Right lung (tissue), 5 donors: ENCODE measurements around the gene RGSL1. TPM values are rescaled to one million over a fixed set of nuclear protein-coding genes. Genes with fewer than 3 reads are reported as not detected.
"Not testable (repeated sequence)": the region's sequence is repeated elsewhere in the genome, so short reads cannot be mapped to it uniquely, and the experiment has no call there.

Experiments used
- DNase-seq, 2 donors: peaks; one replicate each; pipeline ENCODE4 v3.0.0-alpha.2; 2013
- polyA plus RNA-seq, 5 donors: library from polyadenylated mRNA; unstranded; fragments of 120-200 nt; gene quantifications; one replicate each; pipeline versions ENCODE4 v1.2.1 to v1.2.3, GENCODE V29; 2013; ENCODE audit warnings: inconsistent platforms in 1 of 5, low replicate concordance in 1 of 5; ENCODE audit not compliant: insufficient read length in 5 of 5, insufficient read depth in 1 of 5

RGSL1 gene
- polyA plus RNA-seq, 5 donors: not detected

GRCh38 chr1:182446033-182446669, 3.8 kb upstream of the RGSL1 start:
- no peak for DNase-seq

- DNase-seq: not testable (repeated sequence)
Measured at GRCh38 chr1:182447124-182447523, 2.8 kb upstream of the RGSL1 start.

- DNase-seq: no peak
Measured at GRCh38 chr1:182447660-182448059, 2.3 kb upstream of the RGSL1 start.

- DNase-seq: no peak
Measured at GRCh38 chr1:182453631-182454030, 3.7 kb downstream of the RGSL1 start.

- DNase-seq: no peak
Measured at GRCh38 chr1:182457844-182458243, 7.9 kb downstream of the RGSL1 start.

- DNase-seq: no peak
Measured at GRCh38 chr1:182459949-182460348, 10.0 kb downstream of the RGSL1 start.

- DNase-seq: no peak
Measured at GRCh38 chr1:182460550-182460951, 10.6 kb downstream of the RGSL1 start.

GRCh38 chr1:182473556-182473955, 23.6 kb downstream of the RGSL1 start:
- no peak for DNase-seq

- DNase-seq: no peak
Measured at GRCh38 chr1:182476625-182477024, 26.7 kb downstream of the RGSL1 start.

GRCh38 chr1:182478238-182478637, 28.3 kb downstream of the RGSL1 start:
- DNase-seq: no peak

GRCh38 chr1:182484067-182484466, 34.1 kb downstream of the RGSL1 start:
- DNase-seq: no peak

GRCh38 chr1:182484531-182485257, 34.7 kb downstream of the RGSL1 start:
- DNase-seq: no peak

- DNase-seq: no peak
Measured at GRCh38 chr1:182485861-182486260, 35.9 kb downstream of the RGSL1 start.

- DNase-seq: no peak
Measured at GRCh38 chr1:182488803-182489202, 38.9 kb downstream of the RGSL1 start.

GRCh38 chr1:182493063-182493462, 43.1 kb downstream of the RGSL1 start:
- no peak for DNase-seq

GRCh38 chr1:182495002-182495401, 45.1 kb downstream of the RGSL1 start:
- DNase-seq: no peak

- no peak for DNase-seq
Measured at GRCh38 chr1:182495693-182496092, 45.7 kb downstream of the RGSL1 start.

- DNase-seq: no peak
Measured at GRCh38 chr1:182507685-182508084, 57.7 kb downstream of the RGSL1 start.

GRCh38 chr1:182515556-182515955, 65.6 kb downstream of the RGSL1 start:
- DNase-seq: no peak

- DNase-seq: no peak
Measured at GRCh38 chr1:182520736-182521135, 70.8 kb downstream of the RGSL1 start.

GRCh38 chr1:182525342-182525741, 75.4 kb downstream of the RGSL1 start:
- no peak for DNase-seq

GRCh38 chr1:182527680-182528079, 77.7 kb downstream of the RGSL1 start:
- DNase-seq: no peak

- DNase-seq: not testable (repeated sequence)
Measured at GRCh38 chr1:182528206-182528605, 78.3 kb downstream of the RGSL1 start.

- DNase-seq: no peak
Measured at GRCh38 chr1:182533896-182534295, 84.0 kb downstream of the RGSL1 start.
